C4-2B (cell line): Measurements from ENCODE around the gene RRAGC.

Experiments
- ZFX ChIP-seq: fragments of 450-650 bp; IDR thresholded peaks from 2 replicates; pipeline ENCODE4 v1.6.1; 2017
- TF ChIP-seq, protein P1 (sequence below): fragments of 450-650 bp; conservative IDR thresholded peaks from 2 replicates; pipeline ENCODE4 v1.5.1; 2017; ENCODE audit warnings: mild to moderate bottlenecking

DNA sequence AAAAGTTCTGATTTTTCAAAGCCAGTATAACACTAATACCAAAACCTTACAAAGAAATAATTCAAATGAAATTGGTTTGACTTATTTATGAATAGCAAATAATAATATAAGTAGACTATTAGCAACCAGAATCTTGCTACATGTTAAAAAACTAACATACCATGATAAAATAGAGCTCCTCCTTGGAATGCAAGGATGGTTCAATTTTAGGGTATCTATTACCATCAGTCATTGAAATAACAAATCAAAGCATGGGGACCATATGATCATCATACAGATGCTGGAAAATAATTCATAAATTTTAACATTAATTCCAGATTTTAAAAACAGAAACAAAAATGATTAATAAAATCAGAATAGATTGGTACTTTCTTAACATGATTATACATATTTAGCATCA is 66.3 kb downstream of the RRAGC start:
- TF ChIP-seq, protein P1, sequence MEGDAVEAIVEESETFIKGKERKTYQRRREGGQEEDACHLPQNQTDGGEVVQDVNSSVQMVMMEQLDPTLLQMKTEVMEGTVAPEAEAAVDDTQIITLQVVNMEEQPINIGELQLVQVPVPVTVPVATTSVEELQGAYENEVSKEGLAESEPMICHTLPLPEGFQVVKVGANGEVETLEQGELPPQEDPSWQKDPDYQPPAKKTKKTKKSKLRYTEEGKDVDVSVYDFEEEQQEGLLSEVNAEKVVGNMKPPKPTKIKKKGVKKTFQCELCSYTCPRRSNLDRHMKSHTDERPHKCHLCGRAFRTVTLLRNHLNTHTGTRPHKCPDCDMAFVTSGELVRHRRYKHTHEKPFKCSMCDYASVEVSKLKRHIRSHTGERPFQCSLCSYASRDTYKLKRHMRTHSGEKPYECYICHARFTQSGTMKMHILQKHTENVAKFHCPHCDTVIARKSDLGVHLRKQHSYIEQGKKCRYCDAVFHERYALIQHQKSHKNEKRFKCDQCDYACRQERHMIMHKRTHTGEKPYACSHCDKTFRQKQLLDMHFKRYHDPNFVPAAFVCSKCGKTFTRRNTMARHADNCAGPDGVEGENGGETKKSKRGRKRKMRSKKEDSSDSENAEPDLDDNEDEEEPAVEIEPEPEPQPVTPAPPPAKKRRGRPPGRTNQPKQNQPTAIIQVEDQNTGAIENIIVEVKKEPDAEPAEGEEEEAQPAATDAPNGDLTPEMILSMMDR, result no peak
- TF ChIP-seq ZFX, result no peak
